ENCODE data around the gene LIMK1.

The LIMK1 gene

DNA sequence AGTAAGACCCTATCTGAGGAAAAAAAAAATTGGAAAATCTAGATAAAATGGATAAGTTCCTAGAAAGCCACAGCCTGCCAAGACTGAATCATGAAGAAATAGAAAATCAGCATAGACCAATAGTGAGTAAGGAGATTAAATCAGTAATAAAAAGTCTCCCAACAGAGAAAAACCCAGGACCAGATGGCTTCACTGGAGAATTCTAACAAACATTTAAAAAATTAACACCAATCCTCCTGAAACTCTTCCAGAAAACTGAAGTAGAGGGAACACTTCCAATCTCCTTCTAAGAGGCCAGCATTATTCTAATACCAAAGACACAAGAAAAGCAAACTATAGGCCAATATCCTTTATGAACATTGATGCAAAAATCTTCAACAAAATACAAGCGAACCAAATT is 8.8 kb upstream of the LIMK1 start:
- H3K4me3 ChIP-seq, result no peak overlapping the region
- H3K27ac ChIP-seq, result no peak overlapping the region

DNA sequence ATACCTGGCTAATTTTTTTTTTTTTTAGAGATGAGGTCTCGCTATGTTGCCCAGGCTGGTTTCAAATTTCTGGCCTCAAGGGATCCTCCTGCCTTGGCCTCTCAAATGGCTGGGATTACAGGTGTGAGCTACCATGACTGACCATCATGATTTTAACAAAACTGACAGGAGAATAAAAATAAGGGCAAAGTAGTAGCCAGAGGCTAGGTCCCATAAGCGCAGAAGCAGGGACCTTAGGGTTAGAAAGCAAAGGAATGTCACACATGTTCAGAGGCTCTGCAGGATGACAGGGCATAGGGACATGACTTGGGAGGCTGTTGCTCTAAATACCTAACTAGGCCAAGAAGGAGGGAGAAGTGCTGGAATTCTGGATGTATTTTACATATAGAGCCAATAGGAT is 5.1 kb upstream of the LIMK1 start:
- H3K27ac ChIP-seq, result peak overlapping the region in 2 of 21 experiments; percentile 8 to 29

DNA sequence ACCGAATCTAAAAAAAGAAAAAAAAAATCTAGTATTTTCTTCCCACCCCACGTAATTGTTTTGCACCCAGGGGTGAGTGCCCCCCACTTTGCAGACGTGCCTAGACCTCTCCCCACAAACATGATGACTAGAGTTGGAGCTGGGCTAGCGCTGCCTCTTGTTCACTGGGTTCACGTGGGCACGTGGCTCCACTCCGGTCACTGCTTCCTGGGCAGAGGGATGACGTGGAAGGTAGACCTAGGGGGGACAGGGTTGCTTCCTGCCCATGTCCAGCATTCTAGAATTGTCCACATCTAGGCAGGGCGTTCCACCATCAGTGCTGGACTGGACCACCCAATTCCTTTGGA is 861 bp upstream of the LIMK1 start:
- peak overlapping the region in 1 of 7 experiments; percentile 22 for H3K4me3 ChIP-seq
- H3K27ac ChIP-seq, result peak overlapping the region in 6 of 21 experiments; percentile 20 to 67 (median 52)

More for the DNA sequence above, 5.1 kb upstream of the LIMK1 start:
- H3K4me3 ChIP-seq, result no peak overlapping the region

GRCh38 chr7:74083928-74084721 is 521 bp downstream of the LIMK1 start:
- peak overlapping the region; percentile 64 to 92 (median 84) for H3K27ac ChIP-seq
- peak overlapping the region; percentile 64 to 90 (median 81) for H3K4me3 ChIP-seq

DNA sequence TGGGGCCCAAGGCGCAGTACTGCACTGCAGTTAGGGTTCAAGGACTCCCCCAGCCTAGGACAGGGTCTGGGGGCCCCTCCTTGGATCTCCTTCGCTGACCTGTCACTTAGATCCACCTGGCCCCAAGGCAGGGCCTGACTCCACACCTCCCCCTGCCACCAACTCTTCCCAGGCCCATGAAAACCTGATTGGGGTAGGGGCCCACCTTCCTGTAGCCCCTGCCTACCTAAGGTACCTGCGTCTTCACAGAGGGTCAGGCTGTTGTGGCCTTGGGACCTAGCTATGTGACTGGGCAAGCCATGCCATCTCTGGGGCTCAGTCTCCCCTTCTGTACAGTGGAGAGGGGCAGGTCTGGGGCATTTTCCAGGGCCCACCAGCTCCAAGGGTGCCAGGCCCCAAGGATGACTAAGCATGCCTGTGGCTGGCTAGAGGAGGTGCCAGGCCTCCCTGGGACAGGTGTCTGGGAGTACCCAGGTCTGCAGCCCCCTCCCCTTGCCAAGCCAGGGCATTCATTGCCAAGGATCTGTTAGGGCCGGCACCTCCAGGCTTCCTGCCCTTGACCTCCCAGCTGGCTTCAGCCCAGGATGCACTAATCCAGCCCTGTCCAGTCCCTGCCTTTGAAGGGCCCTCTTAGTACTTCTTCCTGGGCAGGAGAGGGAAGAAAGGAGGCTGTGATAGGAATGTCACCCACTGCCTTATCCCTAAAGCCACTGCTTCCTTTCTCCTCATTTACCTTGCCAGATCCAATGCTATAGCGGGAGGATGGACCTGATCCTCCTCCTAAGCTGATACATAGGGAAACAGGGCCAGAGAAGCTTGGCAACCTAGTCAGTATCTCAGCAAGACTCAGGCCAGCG is 1.3 kb downstream of the LIMK1 start:
- H3K4me3 ChIP-seq, result peak overlapping the region; percentile 64 to 90 (median 81)
- H3K27ac ChIP-seq, result peak overlapping the region in 20 of 21 experiments; percentile 68 to 92 (median 84)

- Histone ChIP-seq H3K27ac (no peak overlapping the region), H3K4me3 (no peak overlapping the region)
These were observed 4.3 kb downstream of the LIMK1 start for GRCh38 chr7:74087791-74088453.

DNA sequence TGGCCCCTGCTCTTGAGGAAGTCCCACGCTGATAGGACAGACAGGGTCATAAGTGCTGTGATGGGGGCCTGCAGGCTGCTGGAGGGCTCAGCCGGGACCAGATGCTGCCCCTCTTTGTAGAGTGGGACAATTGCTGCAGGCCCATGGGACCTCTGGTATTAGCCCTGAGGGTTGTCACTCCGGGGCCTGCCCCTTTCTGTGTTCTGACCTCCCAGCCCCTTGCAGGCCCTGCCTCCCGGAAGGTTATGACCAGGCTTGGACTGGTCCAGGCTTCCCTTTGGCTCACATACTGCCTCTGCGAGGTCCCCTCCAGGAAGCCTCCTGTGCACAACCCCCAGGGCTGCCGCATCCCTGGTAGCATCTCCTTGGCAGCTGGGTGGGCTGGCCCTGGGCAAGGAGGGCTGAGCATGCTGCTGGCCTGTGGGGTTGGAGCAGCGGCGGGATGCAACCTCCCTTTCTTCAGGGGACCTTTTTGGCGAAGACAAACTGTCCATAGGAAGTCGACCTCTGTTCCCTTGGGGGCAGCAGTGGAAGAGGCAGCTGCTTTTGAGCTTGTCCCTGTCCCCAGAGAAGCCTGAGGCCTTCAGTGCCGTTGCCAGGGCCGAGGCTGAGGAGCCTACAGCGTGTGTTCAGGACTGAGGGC is 8.8 kb downstream of the LIMK1 start:
- Histone ChIP-seq H3K4me3 (peak overlapping the region in 2 of 7 experiments; percentile 25 to 45), H3K27ac (peak overlapping the region in 20 of 21 experiments; percentile 50 to 98 (median 85))

GRCh38 chr7:74092964-74093471 is 9.4 kb downstream of the LIMK1 start:
- peak overlapping the region in 6 of 7 experiments; percentile 25 to 51 (median 38) for H3K4me3 ChIP-seq

GRCh38 chr7:74093671-74094223 is 10.1 kb downstream of the LIMK1 start:
- Histone ChIP-seq H3K4me3 (peak overlapping the region; percentile 25 to 51 (median 33)), H3K27ac (peak overlapping the region in 20 of 21 experiments; percentile 62 to 98 (median 85))

More at GRCh38 chr7:74092964-74093471, 9.4 kb downstream of the LIMK1 start:
- peak overlapping the region in 20 of 21 experiments; percentile 62 to 98 (median 85) for H3K27ac ChIP-seq

DNA sequence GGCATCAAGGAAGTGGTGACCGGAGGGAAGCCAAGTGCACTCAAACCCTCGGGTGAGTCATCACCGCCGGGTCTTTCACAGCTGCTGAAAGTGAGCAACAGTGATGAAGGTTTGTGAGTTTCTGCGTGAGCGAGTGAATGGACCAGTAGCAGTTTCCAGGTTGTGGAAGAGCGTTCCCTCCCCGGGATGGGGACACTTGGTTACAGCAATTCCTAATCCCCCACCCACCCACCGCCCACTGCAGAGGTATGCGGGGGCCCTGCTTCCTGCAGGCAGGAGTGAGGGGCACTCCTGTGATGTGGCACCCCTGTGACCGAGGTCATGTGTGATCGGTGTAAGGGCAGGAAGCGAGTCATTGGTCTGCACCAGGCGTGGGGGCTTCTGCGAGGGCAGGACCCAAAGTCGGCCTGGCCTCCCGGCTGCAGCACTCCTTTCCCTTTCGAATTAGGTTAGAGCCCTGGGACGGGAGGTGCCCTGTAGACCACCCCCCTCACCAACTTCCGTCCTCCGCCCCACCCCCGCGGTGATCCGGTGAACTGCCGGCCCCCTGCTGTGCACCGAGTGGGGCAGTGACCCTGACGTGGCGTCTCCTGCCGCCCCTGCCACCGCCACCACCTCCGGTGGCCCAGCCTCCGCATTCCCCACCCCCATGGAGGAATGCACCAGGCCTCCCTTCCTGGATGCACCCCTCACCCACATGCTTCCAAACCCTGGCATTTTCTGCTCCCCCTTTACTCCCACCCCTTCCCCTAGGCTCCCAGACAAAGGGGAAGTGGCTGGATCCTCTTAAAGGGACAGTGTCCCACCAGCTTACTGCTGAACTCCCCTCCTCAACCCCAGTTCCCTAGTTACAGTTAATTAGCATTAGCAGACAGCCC is 10.9 kb downstream of the LIMK1 start:
- Histone ChIP-seq H3K4me3 (peak overlapping the region; percentile 25 to 51 (median 33)), H3K27ac (peak overlapping the region in 20 of 21 experiments; percentile 70 to 98 (median 85))

DNA sequence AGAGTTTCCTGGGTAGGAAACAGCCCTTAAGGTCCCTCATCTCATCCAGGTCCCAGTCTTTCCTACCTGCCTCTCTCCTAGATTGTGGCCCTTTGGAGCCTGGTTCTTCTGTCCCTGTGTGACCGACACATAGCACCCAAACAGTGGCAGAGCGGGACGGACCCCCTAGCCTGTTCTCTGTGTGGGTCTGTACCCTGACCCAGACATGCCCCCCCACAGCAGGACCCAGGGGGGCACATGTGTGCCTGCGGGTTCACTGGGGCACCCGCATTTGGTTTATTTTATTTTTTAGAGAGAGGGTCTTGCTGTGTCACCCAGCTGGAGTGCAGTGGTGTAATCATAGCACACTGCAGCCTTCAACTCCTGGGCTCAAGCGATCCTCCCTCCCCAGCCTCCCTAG is 11.5 kb downstream of the LIMK1 start:
- Histone ChIP-seq H3K27ac (peak overlapping the region in 20 of 21 experiments; percentile 70 to 98 (median 85)), H3K4me3 (peak overlapping the region in 6 of 7 experiments; percentile 25 to 51 (median 39))

GRCh38 chr7:74097937-74098614 is 14.5 kb downstream of the LIMK1 start:
- peak overlapping the region in 20 of 21 experiments; percentile 11 to 85 (median 66) for H3K27ac ChIP-seq
- H3K4me3 ChIP-seq, result no peak overlapping the region

DNA sequence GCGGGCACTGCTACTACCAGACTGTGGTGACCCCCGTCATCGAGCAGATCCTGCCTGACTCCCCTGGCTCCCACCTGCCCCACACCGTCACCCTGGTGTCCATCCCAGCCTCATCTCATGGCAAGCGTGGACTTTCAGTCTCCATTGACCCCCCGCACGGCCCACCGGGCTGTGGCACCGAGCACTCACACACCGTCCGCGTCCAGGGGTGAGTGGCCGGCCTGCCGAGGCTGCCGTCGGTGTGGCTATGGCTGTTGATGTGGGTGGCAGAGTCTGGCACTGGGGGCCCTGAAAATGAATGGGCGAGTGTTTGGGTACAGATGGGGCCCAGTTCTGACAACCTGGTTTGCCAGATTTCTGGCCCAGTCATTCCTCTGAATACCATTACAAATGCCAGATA is 15.4 kb downstream of the LIMK1 start:
- H3K4me3 ChIP-seq, result no peak overlapping the region
- H3K27ac ChIP-seq, result peak overlapping the region in 18 of 21 experiments; percentile 26 to 84 (median 62)

GRCh38 chr7:74101061-74101681 is 17.6 kb downstream of the LIMK1 start:
- no peak overlapping the region for H3K4me3 ChIP-seq
- H3K27ac ChIP-seq, result peak overlapping the region in 12 of 21 experiments; percentile 4 to 75 (median 54)

GRCh38 chr7:74103219-74103772 is 19.7 kb downstream of the LIMK1 start:
- peak overlapping the region in 9 of 21 experiments; percentile 14 to 67 (median 52) for H3K27ac ChIP-seq
- H3K4me3 ChIP-seq, result no peak overlapping the region

GRCh38 chr7:74104702-74105101 is 21.1 kb downstream of the LIMK1 start:
- H3K4me3 ChIP-seq, result no peak overlapping the region
- H3K27ac ChIP-seq, result peak overlapping the region in 3 of 21 experiments; percentile 51 to 67 (median 52)

Measured in skin epidermis (tissue), 12 donors.